HepG2 (cell line): ENCODE measurements around the gene SRSF7. TPM values are rescaled to one million over a fixed set of nuclear protein-coding genes. Genes with fewer than 3 reads are reported as not detected.
A peak's percentile ranks its signal among the peaks of the same experiment; 100 is the strongest.

Experiments used
- ATF1 ChIP-seq: IDR thresholded peaks from 2 replicates; pipeline ENCODE4 v1.6.1; 2016; ENCODE audit warnings: mild to moderate bottlenecking, control low read depth
- polyA plus RNA-seq, 8 experiments: library from polyadenylated mRNA; depleted of rRNA in 3 of 8; stranded (reverse) in 7 of 8; unstranded in 1 of 8; fragments of >200 nt; fragmentation: Illumina TruSeq in 4 of 8; extraction: Trizol in 4 of 8; gene quantifications; 2 replicates each; pipeline versions ENCODE4 v1.2.1 to v1.2.3, GENCODE V29; 2011 to 2016; ENCODE audit warnings: low read depth in 4 of 8, missing spikeins in 1 of 8, mixed read lengths in 1 of 8; ENCODE audit not compliant: insufficient read depth in 1 of 8
- total RNA-seq, 5 experiments: library from RNA; depleted of rRNA; stranded (reverse); fragments of >200 nt; fragmentation: Illumina TruSeq; extraction: Trizol; gene quantifications; 2 replicates each; pipeline ENCODE4 v1.2.3, GENCODE V29; 2016; ENCODE audit warnings: low read depth in 1 of 5
- TF ChIP-seq, protein P1 (sequence below): sonication (generic); formaldehyde crosslinking; IDR thresholded peaks from 2 replicates; pipeline ENCODE4 v1.5.1; 2020; ENCODE audit warnings: mild to moderate bottlenecking, missing genetic modification reagents, borderline replicate concordance
- TF ChIP-seq, protein P2 (sequence below): sonication (generic); formaldehyde crosslinking; IDR thresholded peaks from 2 replicates; pipeline ENCODE4 v1.9.0; 2021; ENCODE audit warnings: missing genetic modification reagents, borderline replicate concordance

Gene SRSF7
- total and polyA plus RNA-seq, 2 of the 13 experiments (the other 11 are each of a cell fraction or from before 2014, with no cell fraction given), result 172 to 275 TPM

DNA sequence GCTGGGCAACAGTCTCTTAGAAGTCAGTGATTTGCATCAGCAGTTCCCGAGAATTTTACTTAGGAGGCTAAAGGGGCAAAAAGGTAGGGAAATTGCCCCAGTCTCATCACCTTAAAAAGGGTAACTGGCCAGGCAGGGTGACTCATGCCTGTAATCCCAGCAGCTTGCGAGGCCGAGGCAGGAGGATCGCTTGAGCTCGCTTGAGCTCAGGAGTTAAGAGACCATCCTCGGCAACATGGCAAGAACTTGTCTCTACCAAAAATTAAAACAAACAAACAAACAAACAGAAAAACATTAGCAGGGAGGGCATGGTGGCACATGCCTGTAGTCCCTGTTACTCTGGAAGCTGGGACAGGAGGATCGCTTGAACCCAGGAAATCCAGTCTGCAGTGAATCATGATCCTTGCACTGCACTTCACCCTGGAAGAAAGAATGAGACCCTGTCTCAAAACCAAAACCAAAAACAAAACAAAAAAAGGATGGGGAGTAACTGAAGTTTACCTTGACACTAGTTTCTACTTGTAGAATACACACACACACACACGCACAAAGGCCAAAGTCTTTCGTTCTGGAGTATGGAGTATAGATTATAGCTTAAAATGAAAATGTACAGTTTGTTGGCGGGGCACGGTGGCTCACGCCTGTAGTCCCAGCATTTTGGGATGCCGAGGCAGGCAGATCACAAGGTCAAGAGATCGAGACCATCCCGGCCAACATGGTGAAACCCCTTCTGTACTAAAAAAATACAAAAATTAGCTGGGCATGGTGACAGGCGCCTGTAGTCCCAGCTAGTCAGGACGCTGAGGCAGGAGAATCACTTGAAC lies 24.1 kb upstream of the SRSF7 start (continued):
- TF ChIP-seq, protein P1, sequence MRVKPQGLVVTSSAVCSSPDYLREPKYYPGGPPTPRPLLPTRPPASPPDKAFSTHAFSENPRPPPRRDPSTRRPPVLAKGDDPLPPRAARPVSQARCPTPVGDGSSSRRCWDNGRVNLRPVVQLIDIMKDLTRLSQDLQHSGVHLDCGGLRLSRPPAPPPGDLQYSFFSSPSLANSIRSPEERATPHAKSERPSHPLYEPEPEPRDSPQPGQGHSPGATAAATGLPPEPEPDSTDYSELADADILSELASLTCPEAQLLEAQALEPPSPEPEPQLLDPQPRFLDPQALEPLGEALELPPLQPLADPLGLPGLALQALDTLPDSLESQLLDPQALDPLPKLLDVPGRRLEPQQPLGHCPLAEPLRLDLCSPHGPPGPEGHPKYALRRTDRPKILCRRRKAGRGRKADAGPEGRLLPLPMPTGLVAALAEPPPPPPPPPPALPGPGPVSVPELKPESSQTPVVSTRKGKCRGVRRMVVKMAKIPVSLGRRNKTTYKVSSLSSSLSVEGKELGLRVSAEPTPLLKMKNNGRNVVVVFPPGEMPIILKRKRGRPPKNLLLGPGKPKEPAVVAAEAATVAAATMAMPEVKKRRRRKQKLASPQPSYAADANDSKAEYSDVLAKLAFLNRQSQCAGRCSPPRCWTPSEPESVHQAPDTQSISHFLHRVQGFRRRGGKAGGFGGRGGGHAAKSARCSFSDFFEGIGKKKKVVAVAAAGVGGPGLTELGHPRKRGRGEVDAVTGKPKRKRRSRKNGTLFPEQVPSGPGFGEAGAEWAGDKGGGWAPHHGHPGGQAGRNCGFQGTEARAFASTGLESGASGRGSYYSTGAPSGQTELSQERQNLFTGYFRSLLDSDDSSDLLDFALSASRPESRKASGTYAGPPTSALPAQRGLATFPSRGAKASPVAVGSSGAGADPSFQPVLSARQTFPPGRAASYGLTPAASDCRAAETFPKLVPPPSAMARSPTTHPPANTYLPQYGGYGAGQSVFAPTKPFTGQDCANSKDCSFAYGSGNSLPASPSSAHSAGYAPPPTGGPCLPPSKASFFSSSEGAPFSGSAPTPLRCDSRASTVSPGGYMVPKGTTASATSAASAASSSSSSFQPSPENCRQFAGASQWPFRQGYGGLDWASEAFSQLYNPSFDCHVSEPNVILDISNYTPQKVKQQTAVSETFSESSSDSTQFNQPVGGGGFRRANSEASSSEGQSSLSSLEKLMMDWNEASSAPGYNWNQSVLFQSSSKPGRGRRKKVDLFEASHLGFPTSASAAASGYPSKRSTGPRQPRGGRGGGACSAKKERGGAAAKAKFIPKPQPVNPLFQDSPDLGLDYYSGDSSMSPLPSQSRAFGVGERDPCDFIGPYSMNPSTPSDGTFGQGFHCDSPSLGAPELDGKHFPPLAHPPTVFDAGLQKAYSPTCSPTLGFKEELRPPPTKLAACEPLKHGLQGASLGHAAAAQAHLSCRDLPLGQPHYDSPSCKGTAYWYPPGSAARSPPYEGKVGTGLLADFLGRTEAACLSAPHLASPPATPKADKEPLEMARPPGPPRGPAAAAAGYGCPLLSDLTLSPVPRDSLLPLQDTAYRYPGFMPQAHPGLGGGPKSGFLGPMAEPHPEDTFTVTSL (CRISPR knock-in tag), result 0 out of 2 replicates have a peak, but pooled peaks have one; percentile 59
- TF ChIP-seq, protein P2, sequence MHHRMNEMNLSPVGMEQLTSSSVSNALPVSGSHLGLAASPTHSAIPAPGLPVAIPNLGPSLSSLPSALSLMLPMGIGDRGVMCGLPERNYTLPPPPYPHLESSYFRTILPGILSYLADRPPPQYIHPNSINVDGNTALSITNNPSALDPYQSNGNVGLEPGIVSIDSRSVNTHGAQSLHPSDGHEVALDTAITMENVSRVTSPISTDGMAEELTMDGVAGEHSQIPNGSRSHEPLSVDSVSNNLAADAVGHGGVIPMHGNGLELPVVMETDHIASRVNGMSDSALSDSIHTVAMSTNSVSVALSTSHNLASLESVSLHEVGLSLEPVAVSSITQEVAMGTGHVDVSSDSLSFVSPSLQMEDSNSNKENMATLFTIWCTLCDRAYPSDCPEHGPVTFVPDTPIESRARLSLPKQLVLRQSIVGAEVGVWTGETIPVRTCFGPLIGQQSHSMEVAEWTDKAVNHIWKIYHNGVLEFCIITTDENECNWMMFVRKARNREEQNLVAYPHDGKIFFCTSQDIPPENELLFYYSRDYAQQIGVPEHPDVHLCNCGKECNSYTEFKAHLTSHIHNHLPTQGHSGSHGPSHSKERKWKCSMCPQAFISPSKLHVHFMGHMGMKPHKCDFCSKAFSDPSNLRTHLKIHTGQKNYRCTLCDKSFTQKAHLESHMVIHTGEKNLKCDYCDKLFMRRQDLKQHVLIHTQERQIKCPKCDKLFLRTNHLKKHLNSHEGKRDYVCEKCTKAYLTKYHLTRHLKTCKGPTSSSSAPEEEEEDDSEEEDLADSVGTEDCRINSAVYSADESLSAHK, result no peak
- TF ChIP-seq ATF1 (CRISPR knock-in tag), result no peak
